Stimulated activated naive CD4-positive, alpha-beta T cell treated with Interleukin-2 at 50 U/mL for 16 hours (primary cell): Measurements from ENCODE around the gene NHSL2.
"Not testable (repeated sequence)": the region's sequence is repeated elsewhere in the genome, so short reads cannot be mapped to it uniquely, and the experiment has no call there.

Experiments
- DNase-seq: peaks from one replicate; lab custom pipeline; 2025; lab: John Stamatoyannopoulos, UW

NHSL2 gene

DNA sequence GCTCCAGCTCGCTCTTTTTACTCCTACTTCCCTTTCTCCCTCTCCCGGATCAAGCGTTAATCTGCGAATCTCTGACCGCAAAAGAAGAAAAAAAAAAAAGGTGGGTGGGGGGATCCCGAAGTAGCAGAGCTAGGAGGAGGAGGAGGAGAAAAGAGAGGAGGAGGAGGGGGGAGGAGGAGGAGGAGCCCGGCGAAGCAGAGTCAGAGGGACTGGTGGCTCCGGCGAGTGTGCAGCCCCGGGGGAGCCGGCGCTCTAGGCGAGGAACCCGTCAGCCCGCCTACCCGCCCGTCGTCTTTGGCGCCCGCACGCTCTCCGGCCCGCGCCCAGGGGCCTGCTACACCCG lies at the start of gene NHSL2:
Gene NHSL2, plus strand, starts transcription at position 203 of the 343 bp plus-strand sequence.
- peak; percentile 30 for DNase-seq

- DNase-seq = no peak
Observed at GRCh38 chrX:71867680-71868079, 43.0 kb upstream of the NHSL2 start.

- not testable (repeated sequence) for DNase-seq
Observed at GRCh38 chrX:71869566-71869965, 41.1 kb upstream of the NHSL2 start.

GRCh38 chrX:71870208-71871098 lies 40.2 kb upstream of the NHSL2 start:
- DNase-seq = no peak

DNA sequence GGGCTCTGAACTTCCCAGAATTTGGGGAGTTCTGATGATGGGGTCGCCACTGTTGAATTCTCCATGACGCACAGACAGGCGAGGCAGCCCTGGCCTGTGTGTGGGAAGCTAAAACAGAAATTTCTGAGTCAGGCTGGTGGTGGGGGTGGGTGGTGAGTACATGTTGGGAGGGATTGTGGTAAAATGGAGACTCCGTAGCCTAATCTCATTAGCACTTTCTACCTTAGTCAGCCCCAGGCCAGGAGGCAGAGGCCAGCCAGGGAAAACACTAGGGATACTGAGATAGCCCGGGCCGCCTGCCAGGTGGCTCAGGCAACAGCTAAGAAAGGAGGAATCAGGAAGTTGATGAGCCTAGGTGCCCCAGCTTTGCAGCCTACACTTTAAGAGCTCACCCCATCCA lies 39.3 kb upstream of the NHSL2 start:
- peak; percentile 2 for DNase-seq

DNA sequence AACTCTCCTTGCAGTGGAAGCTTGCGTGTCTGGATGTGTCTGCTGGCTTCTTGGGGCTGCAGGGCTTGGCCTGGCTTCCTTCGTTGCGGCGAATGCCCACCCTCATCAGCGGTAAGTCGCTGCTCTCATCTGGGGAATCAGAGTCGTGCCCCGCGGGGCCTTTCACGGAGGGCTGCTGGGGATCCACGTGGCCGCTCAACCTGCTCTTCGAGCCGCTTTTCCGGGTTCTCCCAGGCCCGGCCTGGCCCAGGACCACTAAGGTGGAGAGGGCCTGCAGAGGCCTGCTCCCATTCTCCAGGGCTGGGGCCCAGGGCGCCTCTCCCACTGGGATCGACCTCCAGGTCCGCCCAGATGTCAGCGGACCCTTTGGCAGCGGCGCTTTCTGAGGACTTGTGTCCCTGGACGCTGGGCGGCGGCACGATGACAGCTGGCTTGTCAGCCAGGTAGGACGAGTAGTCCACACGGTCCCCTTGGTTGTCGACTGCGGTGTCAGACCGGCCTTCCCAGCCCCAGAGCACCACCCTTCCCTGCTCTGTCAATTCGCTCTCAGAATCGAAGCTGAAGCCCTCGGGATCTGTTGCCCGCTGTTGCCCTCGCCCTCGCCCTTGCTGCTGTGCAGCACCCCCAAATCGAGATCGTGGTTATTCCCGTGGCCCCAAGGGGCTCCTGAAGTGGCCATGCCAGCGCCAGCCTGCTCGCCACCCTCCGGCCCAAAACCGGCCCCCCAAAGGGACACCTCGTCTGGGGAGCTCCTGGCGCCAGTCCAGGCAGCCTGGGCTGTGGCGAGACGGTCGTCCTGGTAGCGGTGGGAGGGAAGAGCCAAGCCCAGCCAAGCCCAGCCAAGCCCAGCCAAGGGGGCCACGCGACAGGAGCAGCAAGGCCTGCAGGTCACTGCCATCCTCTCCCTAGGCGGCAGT lies 37.8 kb upstream of the NHSL2 start:
- no peak for DNase-seq

DNA sequence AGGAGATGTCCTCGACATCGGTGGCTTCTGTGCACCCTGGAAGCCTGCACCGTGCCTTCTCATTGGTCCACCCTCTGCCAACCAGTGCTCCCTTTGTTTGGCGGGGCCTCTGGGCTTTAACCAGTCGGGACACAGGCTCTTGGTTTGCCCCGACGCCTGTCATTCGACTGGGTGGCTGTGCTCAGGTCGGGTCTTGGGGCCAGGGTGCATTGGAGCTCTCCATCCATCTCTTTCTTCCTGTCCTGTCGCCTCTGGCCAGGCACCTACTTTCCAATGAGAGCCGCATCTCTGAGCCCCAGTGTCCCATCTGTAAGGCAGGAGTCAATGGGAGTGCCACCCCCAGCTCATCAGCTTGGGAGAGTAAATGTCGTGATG lies 37.2 kb upstream of the NHSL2 start:
- no peak for DNase-seq

DNA sequence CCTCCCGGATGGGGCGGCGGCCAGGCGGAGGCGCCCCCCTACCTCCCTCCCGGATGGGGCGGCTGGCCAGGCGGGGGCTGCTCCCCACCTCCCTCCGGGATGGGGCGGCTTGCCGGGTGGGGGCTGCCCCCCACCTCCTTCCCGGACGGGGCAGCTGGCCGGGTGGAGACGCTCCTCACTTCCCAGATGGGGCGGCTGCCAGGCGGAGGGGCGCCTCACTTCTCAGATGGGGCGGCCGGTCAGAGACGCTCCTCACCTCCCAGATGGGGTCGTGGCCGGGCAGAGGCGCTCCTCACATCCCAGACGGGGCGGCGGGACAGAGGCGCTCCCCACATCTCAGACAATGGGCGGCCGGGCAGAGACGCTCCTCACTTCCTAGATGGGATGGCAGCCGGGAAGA lies 33.8 kb upstream of the NHSL2 start:
- not testable (repeated sequence) for DNase-seq

DNA sequence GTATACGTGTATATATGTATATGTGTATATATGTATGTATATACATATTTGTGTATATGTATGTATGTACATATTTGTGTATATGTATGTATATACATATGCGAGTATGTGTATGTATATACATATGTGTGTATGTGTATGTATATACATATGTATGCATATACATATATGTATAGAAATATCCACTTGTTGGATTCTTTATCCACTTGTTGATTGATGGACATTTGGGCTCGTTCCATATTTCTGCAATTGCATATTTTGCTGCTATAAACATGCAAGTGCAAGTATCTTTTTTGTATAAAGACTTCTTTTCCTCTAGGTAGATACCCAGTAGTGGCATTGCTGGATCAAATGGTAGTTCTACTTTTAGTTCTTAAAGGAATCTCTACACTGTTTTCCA lies 25.5 kb upstream of the NHSL2 start:
- no peak for DNase-seq

DNA sequence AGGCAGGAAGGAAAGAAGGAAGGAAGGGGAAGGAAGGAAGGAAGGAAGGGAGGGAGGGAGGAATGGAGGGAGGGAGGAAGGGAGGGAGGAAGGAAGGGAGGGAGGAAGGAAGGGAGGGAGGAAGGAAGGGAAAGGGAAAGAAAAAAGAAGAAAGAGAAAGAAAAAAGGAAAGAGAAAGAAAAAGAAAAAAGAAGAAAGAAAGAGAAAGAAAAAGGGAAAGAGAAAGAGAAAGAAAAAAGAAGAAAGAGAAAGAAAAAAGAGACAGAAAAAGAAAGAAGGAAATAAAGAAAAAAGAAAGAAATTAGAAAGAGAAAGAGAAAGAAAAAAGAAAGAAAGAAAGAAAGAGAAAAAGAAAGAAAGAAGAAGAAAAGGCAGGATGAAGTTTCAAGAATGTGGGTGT lies 15.0 kb upstream of the NHSL2 start:
- DNase-seq = no peak

- DNase-seq = no peak
Observed at GRCh38 chrX:71906144-71906543, 4.5 kb upstream of the NHSL2 start.

- DNase-seq = no peak
Observed at GRCh38 chrX:71908387-71908786, 2.3 kb upstream of the NHSL2 start.

DNA sequence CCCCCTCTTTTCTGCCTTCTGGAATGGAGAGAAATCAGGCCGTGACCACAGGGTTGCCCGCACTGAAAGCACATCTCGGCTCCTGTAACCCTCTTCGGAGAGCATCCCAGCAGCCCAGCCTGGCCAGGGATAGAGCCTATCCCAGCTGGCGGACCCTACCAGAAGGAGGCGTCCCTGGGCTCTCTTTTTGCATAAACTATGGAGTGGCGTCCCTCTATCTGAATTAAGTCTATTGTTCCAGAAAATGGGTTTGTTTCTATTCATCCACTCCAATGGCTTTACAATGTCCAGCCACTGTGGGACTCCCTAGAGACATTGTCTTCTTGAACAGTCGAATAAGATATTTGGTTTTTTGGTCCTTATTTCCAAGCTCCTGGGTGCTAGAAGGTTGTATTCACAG lies 689 bp upstream of the NHSL2 start:
- DNase-seq = no peak

DNA sequence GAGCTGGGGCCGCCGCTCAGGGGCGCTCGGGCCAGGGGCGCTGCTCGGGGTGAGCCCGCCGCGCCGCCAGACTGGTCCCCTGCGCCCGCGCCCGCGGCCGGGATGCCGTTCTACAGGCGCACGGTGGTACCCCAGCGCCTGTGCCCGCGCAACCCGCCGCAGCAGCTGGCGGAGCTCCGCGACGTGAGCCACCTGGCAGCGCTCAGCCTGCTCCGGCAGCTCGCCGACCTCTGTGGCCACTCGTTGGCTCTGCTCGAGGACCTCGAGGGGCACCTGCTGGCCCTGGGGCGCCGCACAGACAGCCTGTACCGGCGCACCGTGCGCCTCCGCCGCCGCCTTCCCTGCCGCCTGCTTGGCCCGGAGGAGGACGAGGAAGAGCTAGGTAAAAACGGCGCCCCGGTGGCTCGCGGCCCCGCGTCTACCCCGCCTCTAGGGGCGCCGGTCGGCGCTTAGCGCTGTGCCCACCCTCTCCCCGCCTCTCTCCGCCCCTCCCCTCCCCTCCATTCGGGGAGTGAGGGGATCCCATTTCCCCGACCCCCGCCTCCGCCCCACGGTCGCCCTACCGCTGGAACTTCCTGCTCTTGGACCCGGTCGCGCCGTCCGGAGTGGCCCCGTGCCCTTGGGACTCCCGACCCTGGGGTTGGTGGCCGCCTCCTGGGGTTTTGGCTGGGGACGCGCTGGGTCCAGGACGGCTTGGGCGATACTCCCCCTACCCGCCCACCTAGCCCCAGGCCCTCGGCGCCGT lies 513 bp downstream of the NHSL2 start:
- peak; percentile 8 for DNase-seq

DNA sequence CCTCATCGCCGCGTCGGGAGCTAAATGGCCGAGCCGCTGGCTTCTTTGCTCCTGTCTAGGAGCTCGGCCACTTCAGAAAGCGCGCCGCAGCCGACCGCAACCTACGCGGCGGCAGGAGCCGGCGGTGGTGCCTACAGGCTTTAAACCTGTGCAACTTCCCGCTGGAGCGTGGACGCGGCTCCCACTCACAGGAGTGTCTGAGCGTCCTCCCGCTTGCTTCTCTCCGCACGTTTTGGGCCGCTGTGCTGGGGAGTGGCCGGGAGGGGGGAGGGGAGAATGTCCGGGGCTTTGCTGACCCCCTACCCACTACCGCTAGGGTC lies 1.0 kb downstream of the NHSL2 start:
- no peak for DNase-seq

DNA sequence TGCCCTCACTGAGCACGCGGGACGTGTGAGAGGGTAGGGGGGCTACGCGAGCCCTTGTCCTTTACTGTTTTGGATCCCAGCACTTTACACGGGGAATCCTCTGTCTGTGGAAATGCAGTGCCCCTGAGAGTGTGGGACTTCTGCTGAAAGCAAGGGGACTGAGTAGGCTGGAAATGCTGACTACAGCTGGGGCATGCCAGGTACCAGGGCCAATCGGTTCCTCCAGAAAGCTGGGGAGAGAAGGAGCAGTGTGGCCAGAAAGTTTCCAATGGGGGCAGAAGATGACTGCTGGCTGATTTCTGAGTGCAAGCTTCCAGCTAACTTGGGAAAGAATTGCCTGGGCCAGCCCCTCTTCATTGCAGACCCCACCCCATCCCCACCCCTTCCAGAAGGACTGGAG lies 1.5 kb downstream of the NHSL2 start:
- DNase-seq = no peak

GRCh38 chrX:71913156-71913950 lies 2.7 kb downstream of the NHSL2 start:
- DNase-seq = no peak

DNA sequence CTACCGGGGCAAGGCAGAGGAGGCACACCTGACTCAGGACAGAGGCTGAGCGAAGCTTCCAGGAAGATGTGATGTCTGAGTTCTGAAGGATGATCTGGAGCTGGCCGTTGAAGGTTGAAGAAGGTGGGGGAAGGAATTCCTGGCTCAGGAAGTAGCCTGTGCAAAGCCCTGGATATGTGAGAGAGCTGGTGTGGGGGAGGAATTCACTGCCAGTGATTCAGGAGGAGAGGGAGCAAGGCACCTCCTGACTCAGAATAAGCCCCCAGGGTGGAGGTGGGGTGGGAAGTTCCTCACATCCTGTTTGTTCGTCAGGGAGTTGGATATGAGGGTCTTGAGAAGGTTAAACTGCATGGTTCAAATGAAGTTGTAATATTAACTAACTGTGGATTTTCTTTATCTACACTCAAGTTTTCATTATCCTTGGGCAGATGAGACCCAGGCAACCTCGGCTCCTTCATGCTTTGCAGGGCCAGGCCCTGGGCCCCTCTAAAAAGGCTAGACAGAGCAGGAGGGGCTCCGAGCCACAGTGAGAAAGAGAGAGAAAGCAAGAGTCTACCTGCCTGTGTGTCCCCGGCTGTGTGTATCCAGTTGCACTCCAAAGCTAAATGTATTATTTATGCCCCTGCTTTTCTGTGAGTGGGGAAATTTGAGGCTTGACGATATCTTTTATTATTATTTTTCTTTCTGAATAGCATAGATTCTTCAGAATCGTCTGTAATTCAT lies 7.1 kb downstream of the NHSL2 start:
- no peak for DNase-seq

- no peak for DNase-seq
Observed at GRCh38 chrX:71919431-71919830, 8.8 kb downstream of the NHSL2 start.

- no peak for DNase-seq
Observed at GRCh38 chrX:71919886-71920285, 9.2 kb downstream of the NHSL2 start.

DNA sequence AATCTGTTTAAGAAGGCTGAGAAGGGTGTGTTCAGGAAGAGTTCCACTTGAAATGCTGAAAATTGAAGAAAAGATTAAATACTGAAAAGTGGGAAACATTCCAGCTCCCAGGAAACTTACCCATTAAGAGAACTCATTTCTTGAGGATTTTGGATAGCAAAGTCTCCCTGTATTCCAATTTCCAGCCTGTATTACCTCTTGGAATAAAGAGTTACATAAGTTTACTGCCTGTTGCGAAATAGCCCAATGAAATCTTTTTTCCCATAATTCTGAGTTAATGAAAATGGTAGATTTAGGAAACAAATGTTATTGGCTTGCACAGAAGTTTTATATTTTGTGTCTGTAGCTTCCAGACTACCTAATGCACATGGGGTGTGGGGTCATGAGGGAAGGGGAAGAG lies 12.0 kb downstream of the NHSL2 start:
- DNase-seq = no peak
